NCI-H510A (cell line): Measurements from ENCODE around the gene STARD8.

ENCODE experiments used
- DNase-seq: peaks from one replicate; lab custom pipeline; 2025; lab: John Stamatoyannopoulos, UW

The STARD8 gene

GRCh38 chrX:68749426-68749825 is 102.0 kb downstream of the STARD8 start:
- no peak for DNase-seq

- no peak for DNase-seq
Observed at GRCh38 chrX:68750316-68750715, 102.8 kb downstream of the STARD8 start.

- DNase-seq, result no peak
Observed at GRCh38 chrX:68751372-68751771, 103.9 kb downstream of the STARD8 start.

GRCh38 chrX:68753218-68753617 is 105.8 kb downstream of the STARD8 start:
- DNase-seq, result no peak

- no peak for DNase-seq
Observed at GRCh38 chrX:68754406-68754805, 106.9 kb downstream of the STARD8 start.

- DNase-seq, result no peak
Observed at GRCh38 chrX:68755616-68756125, 108.2 kb downstream of the STARD8 start.

GRCh38 chrX:68757331-68757730 is 109.9 kb downstream of the STARD8 start:
- DNase-seq, result no peak

GRCh38 chrX:68757731-68758130 is 110.3 kb downstream of the STARD8 start:
- no peak for DNase-seq

GRCh38 chrX:68758671-68759070 is 111.2 kb downstream of the STARD8 start:
- no peak for DNase-seq

- DNase-seq, result no peak
Observed at GRCh38 chrX:68761086-68761485, 113.6 kb downstream of the STARD8 start.

- no peak for DNase-seq
Observed at GRCh38 chrX:68762766-68763165, 115.3 kb downstream of the STARD8 start.

GRCh38 chrX:68763481-68763880 is 116.0 kb downstream of the STARD8 start:
- DNase-seq, result no peak
